ENCODE measurements around the gene E2F1. TPM values are rescaled to one million over a fixed set of nuclear protein-coding genes. Genes with fewer than 3 reads are reported as not detected.
"Not testable (repeated sequence)": the region's sequence is repeated elsewhere in the genome, so short reads cannot be mapped to it uniquely, and the experiment has no call there.

E2F1 gene
- total and polyA plus RNA-seq, 8 donors: 2.3 to 24.9 (median 4.6) TPM

GRCh38 chr20:33644313-33645071 is 41.7 kb downstream of the E2F1 start:
- H3K9me3 ChIP-seq: no peaks in the 10 kb centered on the region
- H3K27me3 ChIP-seq: no peaks in the 10 kb centered on the region
- H3K4me1 ChIP-seq: peaks cover 23 to 35% (median 33%) of the 10 kb centered on the region in 4 donors
- TF ChIP-seq EP300 (IDR thresholded peaks at IDR 0.05): no peak
- TF ChIP-seq, protein P1, sequence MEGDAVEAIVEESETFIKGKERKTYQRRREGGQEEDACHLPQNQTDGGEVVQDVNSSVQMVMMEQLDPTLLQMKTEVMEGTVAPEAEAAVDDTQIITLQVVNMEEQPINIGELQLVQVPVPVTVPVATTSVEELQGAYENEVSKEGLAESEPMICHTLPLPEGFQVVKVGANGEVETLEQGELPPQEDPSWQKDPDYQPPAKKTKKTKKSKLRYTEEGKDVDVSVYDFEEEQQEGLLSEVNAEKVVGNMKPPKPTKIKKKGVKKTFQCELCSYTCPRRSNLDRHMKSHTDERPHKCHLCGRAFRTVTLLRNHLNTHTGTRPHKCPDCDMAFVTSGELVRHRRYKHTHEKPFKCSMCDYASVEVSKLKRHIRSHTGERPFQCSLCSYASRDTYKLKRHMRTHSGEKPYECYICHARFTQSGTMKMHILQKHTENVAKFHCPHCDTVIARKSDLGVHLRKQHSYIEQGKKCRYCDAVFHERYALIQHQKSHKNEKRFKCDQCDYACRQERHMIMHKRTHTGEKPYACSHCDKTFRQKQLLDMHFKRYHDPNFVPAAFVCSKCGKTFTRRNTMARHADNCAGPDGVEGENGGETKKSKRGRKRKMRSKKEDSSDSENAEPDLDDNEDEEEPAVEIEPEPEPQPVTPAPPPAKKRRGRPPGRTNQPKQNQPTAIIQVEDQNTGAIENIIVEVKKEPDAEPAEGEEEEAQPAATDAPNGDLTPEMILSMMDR (IDR thresholded peaks at IDR 0.05): no peak
- intact Hi-C loops (cut with DNase I; ENCODE audit: low total_unique reads): no loop called here
- H3K4me3 ChIP-seq: no peak overlapping the region
- no peak overlapping the region for H3K27ac ChIP-seq
- 90 to 94% (median 94%) methylated on average over 26 to 28 of the region's 28 CpGs for WGBS, 5 donors
- H3K36me3 ChIP-seq: peaks cover 22 to 67% (median 65%) of the 10 kb centered on the region in 4 donors
- no peak for DNase-seq

DNA sequence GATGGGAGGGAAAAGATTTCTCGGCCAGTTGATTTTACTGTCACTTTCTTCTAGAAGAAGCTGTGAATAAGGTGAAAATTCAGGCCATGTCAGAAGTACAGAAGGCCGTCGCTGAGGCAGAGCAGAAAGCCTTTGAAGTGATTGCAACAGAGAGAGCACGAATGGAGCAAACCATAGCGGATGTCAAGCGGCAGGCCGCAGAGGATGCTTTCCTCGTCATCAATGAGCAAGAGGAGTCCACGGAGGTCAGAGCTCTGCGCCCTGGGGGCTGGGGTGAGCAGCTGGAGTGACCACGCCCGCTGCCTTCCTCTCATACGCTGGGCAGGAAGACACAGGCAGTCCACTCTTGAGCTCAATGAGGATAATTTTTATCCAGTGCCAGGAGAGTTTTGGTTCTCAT is 45.9 kb downstream of the E2F1 start:
- intact Hi-C loops (cut with DNase I; ENCODE audit: low total_unique reads): no loop called here
- TF ChIP-seq EP300 (IDR thresholded peaks at IDR 0.05) (no peak), POLR2AphosphoS5 (IDR thresholded peaks at IDR 0.05) (no peak), POLR2A (IDR thresholded peaks at IDR 0.05) (no peak)
- TF ChIP-seq, protein P1 (IDR thresholded peaks at IDR 0.05): no peak
- no peaks in the 10 kb centered on the region for H3K9me3 ChIP-seq
- H3K27me3 ChIP-seq: no peaks in the 10 kb centered on the region
- no peak overlapping the region for H3K27ac ChIP-seq
- WGBS, 5 donors: 80 to 92% (median 86%) methylated on average over 11 to 13 of the region's 13 CpGs
- peaks cover 30 to 98% (median 95%) of the 10 kb centered on the region in 4 donors for H3K36me3 ChIP-seq
- no peaks in the 10 kb centered on the region for H3K4me1 ChIP-seq
- no peak overlapping the region for H3K4me3 ChIP-seq
- no peak for DNase-seq

DNA sequence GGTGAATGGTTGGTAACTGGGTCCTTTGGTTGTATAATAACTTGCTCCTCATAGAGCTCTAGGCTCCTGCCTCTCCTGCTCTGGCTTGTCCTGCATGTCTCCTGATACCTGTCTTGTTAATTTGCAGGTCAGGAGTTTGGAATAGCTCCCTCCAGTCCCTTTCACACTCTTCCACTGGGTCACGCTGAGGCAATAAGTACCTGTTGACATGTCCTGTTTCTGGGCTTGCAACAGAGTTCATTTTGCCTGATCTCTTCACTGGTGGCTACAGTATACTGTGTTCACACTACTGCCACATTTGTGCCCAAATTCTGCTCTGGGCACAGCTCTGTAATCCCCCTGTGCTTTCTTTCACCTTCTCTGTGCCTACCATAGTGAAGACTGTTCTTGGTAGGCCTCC is 49.4 kb downstream of the E2F1 start:
- 90 to 93% (median 91%) methylated on average over 1 of the region's 1 CpG for WGBS, 5 donors
- Histone ChIP-seq H3K27ac (no peak overlapping the region), H3K4me3 (no peak overlapping the region), H3K27me3 (no peaks in the 10 kb centered on the region), H3K4me1 (no peaks in the 10 kb centered on the region), H3K36me3 (peaks cover 22 to 95% (median 91%) of the 10 kb centered on the region in 4 donors), H3K9me3 (no peaks in the 10 kb centered on the region)
- intact Hi-C loops (cut with DNase I; ENCODE audit: low total_unique reads): no loop called here
- DNase-seq: no peak
- TF ChIP-seq EP300 (IDR thresholded peaks at IDR 0.05) (no peak), POLR2A (IDR thresholded peaks at IDR 0.05) (no peak), POLR2AphosphoS5 (IDR thresholded peaks at IDR 0.05) (no peak)
- TF ChIP-seq, protein P1 (IDR thresholded peaks at IDR 0.05): no peak

- no peaks in the 10 kb centered on the region for H3K27me3 ChIP-seq
- no peaks in the 10 kb centered on the region for H3K9me3 ChIP-seq
- peaks cover 23 to 95% (median 90%) of the 10 kb centered on the region in 4 donors for H3K36me3 ChIP-seq
- no peaks in the 10 kb centered on the region for H3K4me1 ChIP-seq
- no peak overlapping the region for H3K27ac ChIP-seq
- no peak overlapping the region for H3K4me3 ChIP-seq
- intact Hi-C loops (cut with DNase I; ENCODE audit: low total_unique reads): no loop called here
- TF ChIP-seq, protein P1 (IDR thresholded peaks at IDR 0.05): no peak
- no peak for TF ChIP-seq POLR2A (IDR thresholded peaks at IDR 0.05)
- no peak for TF ChIP-seq EP300 (IDR thresholded peaks at IDR 0.05)
- no peak for DNase-seq
- 94 to 98% (median 97%) methylated on average over 3 of the region's 3 CpGs for WGBS, 5 donors
Observed at GRCh38 chr20:33635341-33635740, 50.8 kb downstream of the E2F1 start.

- H3K9me3 ChIP-seq; H3K27me3 ChIP-seq; intact Hi-C loops (cut with DNase I; ENCODE audit: low total_unique reads); DNase-seq; H3K27ac ChIP-seq; H3K4me1 ChIP-seq; H3K4me3 ChIP-seq: not testable (repeated sequence)
- 79 to 83% (median 82%) methylated on average over 4 of the region's 4 CpGs for WGBS, 5 donors
- H3K36me3 ChIP-seq: peaks cover 33 to 94% (median 90%) of the 10 kb centered on the region in 4 donors
Observed at GRCh38 chr20:33631910-33632309, 54.3 kb downstream of the E2F1 start.

Measured in stomach (tissue), 9 donors.